ENCODE results near the gene GHR. TPM values are rescaled to one million over a fixed set of nuclear protein-coding genes. Genes with fewer than 3 reads are reported as not detected.

Gene GHR
- total RNA-seq, 3 donors from 2014 or later (not counting 1 experiment from before 2014, with no cell fraction given): not detected

GRCh38 chr5:42604171-42604711, 181.0 kb downstream of the GHR start:
- no peak overlapping the region for H3K27ac Mint-ChIP-seq
- H3K9me3 ChIP-seq (ENCODE audit: control insufficient read depth, insufficient read depth, low read length): no peaks in the 10 kb centered on the region
- no peaks in the 10 kb centered on the region for H3K36me3 ChIP-seq (ENCODE audit: control insufficient read depth, insufficient read depth, low read length)
- no peak overlapping the region for H3K4me3 ChIP-seq (ENCODE audit: low read length)
- no peaks in the 10 kb centered on the region for H3K36me3 Mint-ChIP-seq
- no peaks in the 10 kb centered on the region for H3K4me1 ChIP-seq (ENCODE audit: control insufficient read depth, insufficient read depth, low read length)
- peaks cover 0 to 2% of the 10 kb centered on the region in 2 donors for H3K9me3 Mint-ChIP-seq
- no peaks in the 10 kb centered on the region for H3K4me1 Mint-ChIP-seq
- ATAC-seq (no peak), DNase-seq (no peak)
- no peak for TF ChIP-seq CTCF (IDR thresholded peaks at IDR 0.05)
- intact Hi-C loops (cut with micrococcal nuclease): no loop called here
- peaks cover 0 to 3% of the 10 kb centered on the region in 2 donors for H3K27me3 Mint-ChIP-seq (ENCODE audit: low read depth in 2 of 2)
- no peak overlapping the region for H3K27ac ChIP-seq (ENCODE audit: low read length)
- no peak overlapping the region for H3K4me3 Mint-ChIP-seq
- no peaks in the 10 kb centered on the region for H3K27me3 ChIP-seq (ENCODE audit: control insufficient read depth, insufficient read depth, low read length)

GRCh38 chr5:42605490-42605889, 182.3 kb downstream of the GHR start:
- H3K27me3 Mint-ChIP-seq (ENCODE audit: low read depth in 2 of 2): peaks cover 0 to 5% of the 10 kb centered on the region in 2 donors
- Histone ChIP-seq H3K27me3 (ENCODE audit: control insufficient read depth, insufficient read depth, low read length) (no peaks in the 10 kb centered on the region), H3K27ac (ENCODE audit: low read length) (no peak overlapping the region), H3K36me3 (ENCODE audit: control insufficient read depth, insufficient read depth, low read length) (no peaks in the 10 kb centered on the region), H3K4me3 (ENCODE audit: low read length) (no peak overlapping the region), H3K9me3 (ENCODE audit: control insufficient read depth, insufficient read depth, low read length) (no peaks in the 10 kb centered on the region), H3K4me1 (ENCODE audit: control insufficient read depth, insufficient read depth, low read length) (no peaks in the 10 kb centered on the region)
- H3K36me3 Mint-ChIP-seq: no peaks in the 10 kb centered on the region
- no peak overlapping the region for H3K4me3 Mint-ChIP-seq
- H3K9me3 Mint-ChIP-seq: peaks cover 2% of the 10 kb centered on the region in 2 donors
- intact Hi-C loops (cut with micrococcal nuclease): no loop called here
- ATAC-seq (no peak), DNase-seq (no peak)
- WGBS (ENCODE audit: insufficient coverage): 96% methylated on average over 2 of the region's 2 CpGs
- H3K4me1 Mint-ChIP-seq: no peaks in the 10 kb centered on the region
- no peak overlapping the region for H3K27ac Mint-ChIP-seq
- TF ChIP-seq CTCF (IDR thresholded peaks at IDR 0.05): no peak

GRCh38 chr5:42606464-42606869, 183.2 kb downstream of the GHR start:
- peaks cover 0 to 6% of the 10 kb centered on the region in 2 donors for H3K27me3 Mint-ChIP-seq (ENCODE audit: low read depth in 2 of 2)
- no peak for DNase-seq
- H3K4me3 Mint-ChIP-seq: no peak overlapping the region
- no peaks in the 10 kb centered on the region for H3K4me1 ChIP-seq (ENCODE audit: control insufficient read depth, insufficient read depth, low read length)
- H3K4me3 ChIP-seq (ENCODE audit: low read length): no peak overlapping the region
- no peaks in the 10 kb centered on the region for H3K36me3 Mint-ChIP-seq
- 88% methylated on average over 4 of the region's 4 CpGs for WGBS (ENCODE audit: insufficient coverage)
- no peaks in the 10 kb centered on the region for H3K4me1 Mint-ChIP-seq
- H3K9me3 Mint-ChIP-seq: peaks cover 2% of the 10 kb centered on the region in 2 donors
- no peak overlapping the region for H3K27ac Mint-ChIP-seq
- ATAC-seq: no peak
- H3K9me3 ChIP-seq (ENCODE audit: control insufficient read depth, insufficient read depth, low read length): no peaks in the 10 kb centered on the region
- no peaks in the 10 kb centered on the region for H3K36me3 ChIP-seq (ENCODE audit: control insufficient read depth, insufficient read depth, low read length)
- no peaks in the 10 kb centered on the region for H3K27me3 ChIP-seq (ENCODE audit: control insufficient read depth, insufficient read depth, low read length)
- H3K27ac ChIP-seq (ENCODE audit: low read length): no peak overlapping the region
- intact Hi-C loops (cut with micrococcal nuclease): no loop called here
- TF ChIP-seq CTCF (IDR thresholded peaks at IDR 0.05): no peak

- peaks cover 2% of the 10 kb centered on the region in 2 donors for H3K9me3 Mint-ChIP-seq
- Histone ChIP-seq H3K27ac (ENCODE audit: low read length) (no peak overlapping the region), H3K9me3 (ENCODE audit: control insufficient read depth, insufficient read depth, low read length) (no peaks in the 10 kb centered on the region), H3K36me3 (ENCODE audit: control insufficient read depth, insufficient read depth, low read length) (no peaks in the 10 kb centered on the region), H3K4me3 (ENCODE audit: low read length) (no peak overlapping the region), H3K4me1 (ENCODE audit: control insufficient read depth, insufficient read depth, low read length) (no peaks in the 10 kb centered on the region), H3K27me3 (ENCODE audit: control insufficient read depth, insufficient read depth, low read length) (no peaks in the 10 kb centered on the region)
- H3K27ac Mint-ChIP-seq: no peak overlapping the region
- H3K4me1 Mint-ChIP-seq: no peaks in the 10 kb centered on the region
- ATAC-seq: no peak
- no peaks in the 10 kb centered on the region for H3K36me3 Mint-ChIP-seq
- H3K4me3 Mint-ChIP-seq: no peak overlapping the region
- no peak for TF ChIP-seq CTCF (IDR thresholded peaks at IDR 0.05)
- intact Hi-C loops (cut with micrococcal nuclease): no loop called here
- DNase-seq: no peak
- WGBS (ENCODE audit: insufficient coverage): 84% methylated on average over 1 of the region's 1 CpG
- H3K27me3 Mint-ChIP-seq (ENCODE audit: low read depth in 2 of 2): peaks cover 14 to 15% of the 10 kb centered on the region in 2 donors
Observed at GRCh38 chr5:42611437-42611836, 188.2 kb downstream of the GHR start.
